HG03378 (cell line): Measurements from ENCODE around the gene PLCG1.

Experiments used
- ATAC-seq: cut with Tn5 transposase; IDR thresholded peaks from one replicate; pipeline ENCODE4 v1.9.1; 2021; ENCODE audit warnings: mild to moderate bottlenecking, moderate library complexity; ENCODE audit not compliant: unreplicated experiment

Gene PLCG1

GRCh38 chr20:41202426-41202825, 65.1 kb downstream of the PLCG1 start:
- no peak for ATAC-seq

GRCh38 chr20:41203660-41204059, 66.3 kb downstream of the PLCG1 start:
- no peak for ATAC-seq

- no peak for ATAC-seq
Observed at GRCh38 chr20:41204304-41205265, 67.2 kb downstream of the PLCG1 start.

- ATAC-seq: no peak
Observed at GRCh38 chr20:41205313-41205712, 68.0 kb downstream of the PLCG1 start.

GRCh38 chr20:41213150-41213820, 75.9 kb downstream of the PLCG1 start:
- ATAC-seq: no peak

- no peak for ATAC-seq
Observed at GRCh38 chr20:41214202-41214601, 76.9 kb downstream of the PLCG1 start.

- ATAC-seq: no peak
Observed at GRCh38 chr20:41214666-41215065, 77.3 kb downstream of the PLCG1 start.

- ATAC-seq: no peak
Observed at GRCh38 chr20:41217422-41217821, 80.1 kb downstream of the PLCG1 start.

- ATAC-seq: no peak
Observed at GRCh38 chr20:41218466-41218865, 81.1 kb downstream of the PLCG1 start.

- ATAC-seq: no peak
Observed at GRCh38 chr20:41219824-41220223, 82.5 kb downstream of the PLCG1 start.

- no peak for ATAC-seq
Observed at GRCh38 chr20:41221614-41222218, 84.4 kb downstream of the PLCG1 start.

- no peak for ATAC-seq
Observed at GRCh38 chr20:41222296-41222695, 85.0 kb downstream of the PLCG1 start.

- no peak for ATAC-seq
Observed at GRCh38 chr20:41222703-41223102, 85.4 kb downstream of the PLCG1 start.

GRCh38 chr20:41223112-41223511, 85.8 kb downstream of the PLCG1 start:
- no peak for ATAC-seq

- ATAC-seq: no peak
Observed at GRCh38 chr20:41224281-41224680, 86.9 kb downstream of the PLCG1 start.

GRCh38 chr20:41225091-41225490, 87.7 kb downstream of the PLCG1 start:
- no peak for ATAC-seq

- ATAC-seq: no peak
Observed at GRCh38 chr20:41226426-41226825, 89.1 kb downstream of the PLCG1 start.
